Stomach (tissue), 4 donors: ENCODE results near the gene LTBR.
A peak's percentile ranks its signal among the peaks of the same experiment; 100 is the strongest.

Experiments
- CTCF ChIP-seq, 7 experiments: fragments of 450-650 bp in 4 of 7; fragments of 200-600 bp in 3 of 7; sonication (generic) in 3 of 7; IDR thresholded peaks; one replicate each; pipeline ENCODE4 v1.5.1; 2016 to 2019; ENCODE audit warnings: antibody characterized with exemption in 7 of 7, control low read depth in 2 of 7, mild to moderate bottlenecking in 1 of 7
- POLR2AphosphoS5 ChIP-seq, 3 donors: sonication (generic); formaldehyde crosslinking; IDR thresholded peaks; one replicate each; pipeline ENCODE4 v1.6.1; 2016; ENCODE audit warnings: antibody characterized with exemption in 3 of 3

- peak; percentile 61 to 78 (median 68) for TF ChIP-seq POLR2AphosphoS5 (IDR thresholded peaks at IDR 0.05)
- no peak for TF ChIP-seq CTCF (IDR thresholded peaks at IDR 0.05)
Observed at GRCh38 chr12:6345319-6346091, 38.5 kb upstream of the LTBR start.
